GM12878 (cell line): ENCODE data around the gene EHF. TPM values are rescaled to one million over a fixed set of nuclear protein-coding genes. Genes with fewer than 3 reads are reported as not detected.

Experiments
- ATAC-seq: fragments of 200-7000 bp; cut with Tn5 transposase; 3 replicates; pipeline ENCODE4 v1.9.1; 2020; ENCODE audit warnings: mild to moderate bottlenecking, moderate library complexity
- BruUV-seq: library from RNA; stranded (reverse); fragments of 400-500 nt; replicated peaks from 2 replicates; lab custom pipeline; 2021; lab: Mats Ljungman, UMichigan
- CTCF ChIA-PET: fragments of 300-600 bp; sonication (Branson Sonifier 250); formaldehyde crosslinking; extraction: SDS; loops from one replicate; lab custom pipeline; 2021; ENCODE audit warnings: inconsistent platforms; lab: Yijun Ruan, JAX
- POLR2A ChIA-PET: fragments of 350-600 bp; formaldehyde crosslinking; extraction: SDS; loops from one replicate; lab custom pipeline; 2021; ENCODE audit warnings: inconsistent platforms; lab: Charles Lee
- RAD21 ChIA-PET: fragments of 300-600 bp; sonication (Branson Sonifier 250); formaldehyde crosslinking; loops from one replicate; lab custom pipeline; 2023; ENCODE audit warnings: antibody characterized with exemption; ENCODE audit not compliant: unreplicated experiment; lab: Charles Lee
- SMC1A ChIA-PET: fragments of 300-600 bp; sonication (Branson Sonifier 250); formaldehyde crosslinking; loops from one replicate; lab custom pipeline; 2023; ENCODE audit not compliant: unreplicated experiment, uncharacterized antibody; lab: Charles Lee
- DNase-seq: peaks from one replicate; pipeline ENCODE4 v3.0.0-alpha.2; 2011; ENCODE audit warnings: low read depth, low spot score
- FAIRE-seq: peaks from 3 replicates; lab custom pipeline; 2011; peaks lifted over from hg19 to GRCh38; lab: Jason Lieb, UNC
- H2AFZ ChIP-seq: 2 replicates; pipeline ENCODE4 v1.6.0; 2011; ENCODE audit warnings: low read depth, low read length, control low read depth; ENCODE audit not compliant: control insufficient read depth
- H3K27ac ChIP-seq: 2 replicates; pipeline ENCODE4 v1.5.1; 2011; ENCODE audit warnings: control low read depth; ENCODE audit not compliant: control insufficient read depth, insufficient read depth
- H3K27me3 ChIP-seq, 2 experiments: replicated peaks in 1 of 2; 2 replicates each; pipeline versions ENCODE4 v1.6.0 to v1.6.1; 2011; ENCODE audit warnings: low read length in 1 of 2; ENCODE audit not compliant: control insufficient read depth in 2 of 2, insufficient read depth in 2 of 2
- H3K36me3 ChIP-seq, 2 experiments: 2 replicates each; pipeline ENCODE4 v1.5.1; 2011; ENCODE audit warnings: low read length in 1 of 2; ENCODE audit not compliant: control insufficient read depth in 2 of 2, insufficient read depth in 2 of 2
- H3K4me1 ChIP-seq: 2 replicates; pipeline ENCODE4 v1.6.1; 2011; ENCODE audit warnings: mild to moderate bottlenecking, low read length, moderate library complexity, mixed read lengths; ENCODE audit not compliant: control insufficient read depth, insufficient read depth
- H3K4me2 ChIP-seq: 2 replicates; pipeline ENCODE4 v1.6.0; 2011; ENCODE audit warnings: control low read depth; ENCODE audit not compliant: control insufficient read depth, insufficient read depth
- H3K4me3 ChIP-seq: fragments of 200-600 bp; sonication (generic); 2 replicates; pipeline ENCODE4 v1.5.1; 2016
- H3K79me2 ChIP-seq: 2 replicates; pipeline ENCODE4 v1.6.0; 2011; ENCODE audit warnings: low read length; ENCODE audit not compliant: control insufficient read depth, insufficient read depth
- H3K9ac ChIP-seq: 2 replicates; pipeline ENCODE4 v1.8.0; 2011; ENCODE audit warnings: low read length, control low read depth, mixed read lengths; ENCODE audit not compliant: control insufficient read depth, insufficient read depth
- H3K9me3 ChIP-seq: replicated peaks from 3 replicates; pipeline ENCODE4 v1.5.1; 2011; ENCODE audit warnings: mild to moderate bottlenecking, low read length; ENCODE audit not compliant: control insufficient read depth, insufficient read depth
- H4K20me1 ChIP-seq: 2 replicates; pipeline ENCODE4 v1.6.0; 2011; ENCODE audit not compliant: control insufficient read depth, insufficient read depth
- BRCA1 ChIP-seq: IDR thresholded peaks from 2 replicates; pipeline ENCODE4 v1.6.1; 2011; ENCODE audit warnings: low read depth, low read length, improper control_type of control experiment
- CEBPB ChIP-seq, 2 experiments: fragments of 150-350 bp in 1 of 2; IDR thresholded peaks; 2 replicates each; pipeline ENCODE4 v1.6.1; 2012 to 2014; ENCODE audit warnings: low read depth in 2 of 2, low read length in 2 of 2, borderline replicate concordance in 1 of 2, inconsistent platforms in 1 of 2
- PRDM15 ChIP-seq: fragments of 450-650 bp; formaldehyde crosslinking; IDR thresholded peaks from 2 replicates; pipeline ENCODE4 v1.4.0; 2020; ENCODE audit warnings: mild to moderate bottlenecking, moderate library complexity
- SIX5 ChIP-seq: IDR thresholded peaks from 2 replicates; pipeline ENCODE4 v1.6.1; 2011; ENCODE audit warnings: mild to moderate bottlenecking, low read depth, low read length, moderate library complexity; ENCODE audit not compliant: severe bottlenecking
- SRF ChIP-seq, 2 experiments: IDR thresholded peaks; 2 replicates each; pipeline ENCODE4 v1.6.1; 2011; ENCODE audit warnings: low read depth in 2 of 2, low read length in 2 of 2, mild to moderate bottlenecking in 1 of 2, moderate library complexity in 1 of 2
- STAT3 ChIP-seq: IDR thresholded peaks from 2 replicates; pipeline ENCODE4 v1.6.1; 2011; ENCODE audit warnings: low read depth, low read length, improper control_type of control experiment
- WGBS: methylation state at CpG from one replicate; pipeline ENCODE4 v1.1.6; 2016; ENCODE audit warnings: low lambda C conversion rate; ENCODE audit not compliant: insufficient replicate concordance, insufficient coverage; ENCODE audit errors: missing lambda C conversion rate; 5-methylcytosine and 5-hydroxymethylcytosine counted together
- in situ Hi-C: fragments of 300-500 bp; cut with MboI; formaldehyde crosslinking; loops from 9 replicates; pipeline ENCODE4 v1.14.3; 2018; ENCODE audit warnings: mixed read lengths
- intact Hi-C: fragments of 100-400 bp; cut with micrococcal nuclease; formaldehyde crosslinking; loops from one replicate; pipeline ENCODE4 v1.14.2; 2022; ENCODE audit not compliant: unreplicated experiment
- polyA plus RNA-seq, 11 experiments: library from polyadenylated mRNA; depleted of rRNA in 4 of 11; unstranded in 6 of 11; stranded (reverse) in 5 of 11; fragments of >200 nt; fragmentation: Nextera tagmentation in 4 of 11; fragmentation: Illumina TruSeq in 1 of 11; extraction: Ambion mirVana in 4 of 11; extraction: Trizol in 1 of 11; gene quantifications; 1 replicate in 1 of 11; 2 replicates in 10 of 11; pipeline versions ENCODE4 v1.2.1 to v1.2.3, GENCODE V29; 2011 to 2016; ENCODE audit warnings: inconsistent platforms in 2 of 11, missing spikeins in 2 of 11, low read depth in 1 of 11
- total RNA-seq, 4 experiments: library from RNA; depleted of rRNA in 3 of 4; stranded (reverse); fragments of >200 nt in 3 of 4; fragmentation: Illumina TruSeq in 1 of 4; extraction: Trizol in 1 of 4; gene quantifications; 2 replicates each; pipeline versions ENCODE4 v1.2.1 to v1.2.3, GENCODE V29; 2013 to 2021

The EHF gene
- total and polyA plus RNA-seq, 10 of the 15 experiments (the other 5 are each of a cell fraction or from before 2014, with no cell fraction given), result 0.04 to 0.33 (median 0.06) TPM; not detected in 6

GRCh38 chr11:34643311-34643710 lies 22.4 kb downstream of the EHF start:
- CTCF ChIA-PET, result interaction anchor here (0.6 to 1.7 kb wide), 2 partner anchors 13 to 57 kb away, joined by 3 to 5 read pairs; no protein-coding TSS in a partner anchor
- no peaks in the 10 kb centered on the region; the same call in 1 of the 2 replicates for H4K20me1 ChIP-seq
- H3K4me3 ChIP-seq, result no peak overlapping the region
- no peak overlapping the region for H2AFZ ChIP-seq
- H3K4me1 ChIP-seq, result no peaks in the 10 kb centered on the region
- POLR2A ChIA-PET, result no interaction called here
- no peaks in the 10 kb centered on the region for H3K9me3 ChIP-seq
- RAD21 ChIA-PET, result no interaction called here
- ATAC-seq (no peak), DNase-seq (no peak)
- SMC1A ChIA-PET, result interaction anchor here (0.8 to 1.5 kb wide), 4 partner anchors 10 to 57 kb away, joined by 3 to 6 read pairs (median 3); no protein-coding TSS in a partner anchor
- H3K27me3 ChIP-seq, result peaks cover 0 to 14% of the 10 kb centered on the region in 2 experiments; a peak in 2 of 4 replicates
- intact Hi-C loops, result no loop called here
- 8% methylated on average over 3 of the region's 3 CpGs for WGBS
- no peak overlapping the region for H3K9ac ChIP-seq
- in situ Hi-C loops, result no loop called here
- H3K4me2 ChIP-seq, result no peak overlapping the region
- H3K79me2 ChIP-seq, result no peaks in the 10 kb centered on the region
- TF ChIP-seq SIX5 (no peak), PRDM15 (CRISPR knock-in tag) (no peak), SRF (IDR thresholded peaks at IDR 0.05; ENCODE audit: low read depth in 2 of 2, low read length in 2 of 2) (no peak), STAT3 (no peak), CEBPB (IDR thresholded peaks at IDR 0.05; ENCODE audit: borderline replicate concordance in 1 of 2, low read depth in 2 of 2, low read length in 2 of 2) (no peak), BRCA1 (no peak)
- TF ChIP-seq, all 136 proteins: peak for 0
- no TSS peak for BruUV-seq
- Histone ChIP-seq H3K27ac (no peak overlapping the region), H3K36me3 (no peaks in the 10 kb centered on the region)
- FAIRE-seq, result peak; percentile 7
